OCI-LY1 (cell line): ENCODE data around the gene HP.

Source experiments
- H2AFZ ChIP-seq: fragments of 200-600 bp; sonication (generic), shearing (Covaris generic); 2 replicates; pipeline ENCODE4 v1.6.0; 2014; ENCODE audit warnings: antibody characterized with exemption, mild to moderate bottlenecking, low read length
- H3F3A ChIP-seq: fragments of 200-600 bp; sonication (generic), shearing (Covaris generic); 2 replicates; pipeline ENCODE4 v1.6.0; 2014; ENCODE audit warnings: mild to moderate bottlenecking, antibody characterized with exemption, low read length, moderate library complexity; ENCODE audit not compliant: insufficient read depth
- H3K27ac ChIP-seq: fragments of 200-600 bp; sonication (generic); 2 replicates; pipeline ENCODE4 v1.5.1; 2014; ENCODE audit warnings: low read length, mixed run types, mild to moderate bottlenecking, low read depth; ENCODE audit not compliant: poor library complexity, severe bottlenecking
- H3K27me3 ChIP-seq: fragments of 200-600 bp; sonication (generic); 2 replicates; pipeline ENCODE4 v1.6.0; 2014; ENCODE audit warnings: antibody characterized with exemption, mild to moderate bottlenecking, low read length, moderate library complexity; ENCODE audit not compliant: insufficient read depth
- H3K36me3 ChIP-seq: fragments of 200-600 bp; sonication (generic); 2 replicates; pipeline ENCODE4 v1.6.1; 2014; ENCODE audit warnings: mild to moderate bottlenecking, antibody characterized with exemption, low read length, moderate library complexity, mixed read lengths; ENCODE audit not compliant: insufficient read depth
- H3K4me1 ChIP-seq: fragments of 200-600 bp; sonication (generic); 2 replicates; pipeline ENCODE4 v1.5.1; 2014; ENCODE audit warnings: mild to moderate bottlenecking, low read length, moderate library complexity; ENCODE audit not compliant: insufficient read depth, severe bottlenecking
- H3K4me2 ChIP-seq: fragments of 200-600 bp; sonication (generic), shearing (Covaris generic); 2 replicates; pipeline ENCODE4 v1.6.1; 2014; ENCODE audit warnings: low read length
- H3K4me3 ChIP-seq: fragments of 200-600 bp; sonication (generic); 2 replicates; pipeline ENCODE4 v1.5.1; 2014; ENCODE audit warnings: low read length, low read depth, mild to moderate bottlenecking, mixed read lengths; ENCODE audit not compliant: poor library complexity, severe bottlenecking
- H3K79me2 ChIP-seq: fragments of 200-600 bp; shearing (Covaris generic); 2 replicates; pipeline ENCODE4 v1.6.1; 2016; ENCODE audit warnings: mixed run types, low read length, mixed read lengths; ENCODE audit not compliant: insufficient read depth
- H3K9ac ChIP-seq: fragments of 200-600 bp; sonication (generic), shearing (Covaris generic); 2 replicates; pipeline ENCODE4 v1.6.1; 2014; ENCODE audit warnings: mild to moderate bottlenecking, low read length, mixed read lengths
- H3K9me2 ChIP-seq: fragments of 200-600 bp; sonication (generic), shearing (Covaris generic); 2 replicates; pipeline ENCODE4 v1.6.1; 2014; ENCODE audit warnings: low read depth, mild to moderate bottlenecking, low read length, mixed read lengths
- H3K9me3 ChIP-seq: fragments of 200-600 bp; shearing (Covaris generic); 2 replicates; pipeline ENCODE4 v1.6.1; 2014; ENCODE audit warnings: low read length, mixed read lengths
- H4K20me1 ChIP-seq: fragments of 200-600 bp; sonication (generic), shearing (Covaris generic); 2 replicates; pipeline ENCODE4 v1.6.0; 2016; ENCODE audit warnings: mild to moderate bottlenecking, low read length; ENCODE audit not compliant: insufficient read depth
- CTCF ChIP-seq: fragments of 200-600 bp; sonication (generic), shearing (Covaris generic); IDR thresholded peaks from 2 replicates; pipeline ENCODE4 v1.5.1; 2017; ENCODE audit warnings: mild to moderate bottlenecking, antibody characterized with exemption, low read length, moderate library complexity, mixed read lengths
- EZH2 ChIP-seq: fragments of 200-600 bp; sonication (generic), shearing (Covaris generic); IDR thresholded peaks from 2 replicates; pipeline ENCODE4 v1.8.0; 2017; ENCODE audit warnings: borderline replicate concordance, mixed run types, mild to moderate bottlenecking, antibody characterized with exemption, low read length, moderate library complexity, mixed read lengths

Gene HP

GRCh38 chr16:72060405-72060804, 6.1 kb downstream of the HP start:
- Histone ChIP-seq H2AFZ (no peak overlapping the region), H3K27me3 (0 out of 2 replicates have a peak, but pooled peaks cover 7% of the 10 kb centered on the region), H3K4me3 (no peak overlapping the region), H4K20me1 (no peaks in the 10 kb centered on the region), H3F3A (no peaks in the 10 kb centered on the region), H3K36me3 (no peaks in the 10 kb centered on the region), H3K4me2 (no peak overlapping the region), H3K9me3 (no peaks in the 10 kb centered on the region), H3K9ac (no peak overlapping the region), H3K9me2 (no peaks in the 10 kb centered on the region), H3K27ac (no peak overlapping the region), H3K79me2 (no peaks in the 10 kb centered on the region), H3K4me1 (no peaks in the 10 kb centered on the region)
- TF ChIP-seq CTCF: no peak
- no peak for TF ChIP-seq EZH2

- H3K27me3 ChIP-seq: 0 out of 2 replicates have a peak, but pooled peaks cover 7% of the 10 kb centered on the region
- no peak overlapping the region for H3K27ac ChIP-seq
- H3K36me3 ChIP-seq: no peaks in the 10 kb centered on the region
- no peaks in the 10 kb centered on the region for H3F3A ChIP-seq
- no peaks in the 10 kb centered on the region for H3K79me2 ChIP-seq
- no peak overlapping the region for H3K4me2 ChIP-seq
- no peak overlapping the region for H2AFZ ChIP-seq
- H3K9me2 ChIP-seq: no peaks in the 10 kb centered on the region
- H3K9me3 ChIP-seq: no peaks in the 10 kb centered on the region
- no peaks in the 10 kb centered on the region for H3K4me1 ChIP-seq
- H3K4me3 ChIP-seq: no peak overlapping the region
- no peaks in the 10 kb centered on the region for H4K20me1 ChIP-seq
- no peak for TF ChIP-seq CTCF
- TF ChIP-seq EZH2: no peak
- no peak overlapping the region for H3K9ac ChIP-seq
Measured at GRCh38 chr16:72061564-72061963, 7.3 kb downstream of the HP start.

- no peak overlapping the region for H3K27ac ChIP-seq
- no peak overlapping the region for H3K4me2 ChIP-seq
- 0 out of 2 replicates have a peak, but pooled peaks cover 7% of the 10 kb centered on the region for H3K27me3 ChIP-seq
- H3K4me3 ChIP-seq: no peak overlapping the region
- H3K36me3 ChIP-seq: no peaks in the 10 kb centered on the region
- no peak for TF ChIP-seq EZH2
- TF ChIP-seq CTCF: no peak
- no peaks in the 10 kb centered on the region for H3K4me1 ChIP-seq
- no peak overlapping the region for H2AFZ ChIP-seq
- H3F3A ChIP-seq: no peaks in the 10 kb centered on the region
- H4K20me1 ChIP-seq: no peaks in the 10 kb centered on the region
- no peaks in the 10 kb centered on the region for H3K79me2 ChIP-seq
- H3K9me2 ChIP-seq: no peaks in the 10 kb centered on the region
- H3K9ac ChIP-seq: no peak overlapping the region
- no peaks in the 10 kb centered on the region for H3K9me3 ChIP-seq
Measured at GRCh38 chr16:72064361-72064894, 10.1 kb downstream of the HP start.
